ENCODE measurements around the gene CYB5D1.

Gene CYB5D1, protein sequence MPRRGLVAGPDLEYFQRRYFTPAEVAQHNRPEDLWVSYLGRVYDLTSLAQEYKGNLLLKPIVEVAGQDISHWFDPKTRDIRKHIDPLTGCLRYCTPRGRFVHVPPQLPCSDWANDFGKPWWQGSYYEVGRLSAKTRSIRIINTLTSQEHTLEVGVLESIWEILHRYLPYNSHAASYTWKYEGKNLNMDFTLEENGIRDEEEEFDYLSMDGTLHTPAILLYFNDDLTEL

DNA sequence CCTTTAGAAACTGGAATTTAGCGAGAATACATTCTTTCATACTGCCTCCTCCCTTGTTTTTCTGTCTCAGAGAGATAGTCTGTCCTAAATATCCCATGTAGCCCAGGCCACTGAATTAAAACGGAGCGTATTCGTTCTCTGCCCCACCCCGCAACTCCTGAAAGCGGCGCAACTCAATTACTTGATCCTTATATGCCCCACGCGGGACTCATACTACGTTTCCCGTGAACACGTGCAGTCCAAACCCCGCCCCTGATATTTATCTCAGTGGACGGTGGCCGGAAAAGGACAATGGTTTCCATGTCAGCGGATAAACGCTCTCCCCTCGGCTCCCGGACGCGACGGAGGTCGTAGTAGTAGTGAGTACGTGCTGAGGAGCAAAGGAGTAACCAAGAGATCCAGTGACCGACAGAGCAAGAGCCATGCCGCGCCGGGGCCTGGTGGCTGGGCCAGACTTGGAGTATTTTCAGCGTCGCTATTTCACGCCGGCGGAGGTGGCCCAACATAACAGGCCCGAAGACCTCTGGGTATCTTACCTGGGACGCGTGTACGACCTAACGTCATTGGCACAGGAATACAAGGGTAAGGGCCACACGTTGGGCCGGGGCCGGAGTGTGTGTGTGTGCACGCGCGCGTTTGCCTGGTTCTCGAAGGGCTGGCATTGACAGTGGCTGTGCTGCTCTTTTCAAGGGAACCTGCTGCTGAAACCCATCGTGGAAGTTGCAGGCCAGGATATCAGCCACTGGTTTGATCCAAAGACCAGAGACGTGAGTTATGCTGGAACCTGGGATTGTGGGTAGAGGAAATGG is at the start of gene CYB5D1:
Gene CYB5D1 (plus strand): TSS at position 291 of the 809 bp plus-strand sequence. CDS start 132 bp downstream, at position 423.
- DNase-seq = peak; percentile 94

DNA sequence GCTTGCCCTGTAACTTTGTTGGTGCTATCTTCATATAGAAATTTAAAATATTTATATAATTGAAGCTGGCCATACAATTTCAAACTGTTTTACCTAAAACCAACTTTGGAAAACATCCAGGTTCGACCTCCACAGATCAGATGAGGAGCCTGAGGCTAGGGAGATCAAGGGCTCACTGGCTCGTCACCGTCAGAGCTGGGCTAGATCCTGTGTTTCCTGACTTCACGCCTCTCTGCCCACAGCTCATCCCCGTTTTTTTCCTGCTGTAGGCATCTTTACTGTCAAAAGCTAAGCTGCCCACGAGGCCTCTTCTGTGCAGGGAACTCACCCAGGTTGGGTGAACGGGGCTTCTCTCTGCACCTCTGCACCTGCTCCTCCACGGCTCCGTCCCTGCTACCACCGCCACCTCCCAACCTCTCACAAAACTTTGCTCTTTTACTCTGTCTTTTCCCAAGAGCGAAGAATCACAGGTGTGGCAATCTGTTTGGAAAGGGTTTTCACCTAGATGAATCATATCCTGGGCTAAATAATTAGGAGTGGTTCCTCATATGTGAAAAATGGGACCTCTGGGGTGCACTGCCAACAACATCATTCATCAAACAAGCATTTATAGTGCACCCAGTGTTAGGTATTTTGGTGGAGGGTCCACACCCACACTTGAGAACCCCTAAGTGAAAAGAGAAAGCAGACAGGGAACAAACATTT is 48.6 kb upstream of the CYB5D1 start:
- DNase-seq = no peak

DNA sequence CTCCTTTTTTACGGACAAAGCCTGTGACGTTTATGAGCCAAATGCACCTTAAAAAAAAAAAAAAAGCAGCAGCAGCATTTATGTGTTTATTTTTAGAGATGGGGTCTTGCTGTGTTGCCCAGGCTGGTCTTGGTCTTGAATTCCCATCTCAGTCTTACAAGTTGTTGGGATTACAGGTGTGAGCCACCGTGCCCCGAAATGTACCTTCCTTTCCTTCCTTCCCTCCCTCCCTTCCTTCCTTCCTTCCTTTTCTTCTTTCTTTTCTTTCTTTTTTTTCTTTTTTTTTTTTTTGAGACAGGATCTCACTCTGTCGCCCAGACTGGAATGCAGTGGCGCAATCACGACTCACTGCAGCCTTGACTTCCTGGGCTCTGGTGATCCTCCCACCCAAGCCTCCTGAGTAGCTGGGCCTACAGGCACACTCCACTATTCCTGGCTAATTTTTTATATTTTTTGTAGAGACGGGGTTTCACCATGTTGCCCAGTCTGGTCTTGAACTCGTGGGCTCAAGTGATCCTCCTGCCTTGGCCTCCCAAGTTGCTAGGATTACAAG is 47.9 kb upstream of the CYB5D1 start:
- DNase-seq = peak; percentile 65

DNA sequence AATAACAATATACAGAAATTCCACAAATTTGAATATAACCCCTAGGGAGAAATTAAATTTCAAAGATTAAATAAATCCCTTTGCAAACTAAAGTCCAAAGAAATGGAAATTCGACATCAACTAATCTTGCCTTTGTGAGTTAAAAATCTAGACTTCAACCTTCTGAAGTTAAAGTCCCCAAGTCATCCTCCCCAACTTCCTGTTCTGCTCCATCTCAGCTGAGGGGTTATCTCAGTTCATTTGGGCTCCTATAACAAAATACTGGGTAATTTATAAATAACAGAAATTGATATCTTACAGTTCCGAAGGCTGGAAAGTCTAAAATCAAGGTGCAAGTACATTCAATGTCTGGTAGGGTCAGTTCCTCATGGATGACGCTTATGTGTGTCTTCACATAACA is 46.6 kb upstream of the CYB5D1 start:
- no peak for DNase-seq

DNA sequence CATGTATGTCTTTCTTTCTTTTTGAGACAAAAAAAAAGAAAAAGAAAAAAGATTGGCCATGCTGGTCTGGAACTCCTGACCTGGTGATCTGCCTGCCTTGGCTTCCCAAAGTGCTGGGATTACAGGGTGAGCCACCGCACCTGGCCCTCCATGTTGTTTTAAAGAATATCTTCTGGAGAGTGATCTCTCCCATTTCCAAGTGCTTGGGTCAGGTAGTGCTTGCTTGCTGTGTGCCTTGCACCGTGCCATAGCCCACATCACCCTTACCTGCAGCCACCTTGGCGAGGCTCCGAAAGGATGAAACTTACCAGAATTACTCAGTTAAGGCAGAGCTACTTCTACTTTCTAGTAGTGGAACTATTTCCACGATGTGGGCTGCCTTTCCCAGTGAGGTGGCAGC is 42.8 kb upstream of the CYB5D1 start:
- DNase-seq = no peak

DNA sequence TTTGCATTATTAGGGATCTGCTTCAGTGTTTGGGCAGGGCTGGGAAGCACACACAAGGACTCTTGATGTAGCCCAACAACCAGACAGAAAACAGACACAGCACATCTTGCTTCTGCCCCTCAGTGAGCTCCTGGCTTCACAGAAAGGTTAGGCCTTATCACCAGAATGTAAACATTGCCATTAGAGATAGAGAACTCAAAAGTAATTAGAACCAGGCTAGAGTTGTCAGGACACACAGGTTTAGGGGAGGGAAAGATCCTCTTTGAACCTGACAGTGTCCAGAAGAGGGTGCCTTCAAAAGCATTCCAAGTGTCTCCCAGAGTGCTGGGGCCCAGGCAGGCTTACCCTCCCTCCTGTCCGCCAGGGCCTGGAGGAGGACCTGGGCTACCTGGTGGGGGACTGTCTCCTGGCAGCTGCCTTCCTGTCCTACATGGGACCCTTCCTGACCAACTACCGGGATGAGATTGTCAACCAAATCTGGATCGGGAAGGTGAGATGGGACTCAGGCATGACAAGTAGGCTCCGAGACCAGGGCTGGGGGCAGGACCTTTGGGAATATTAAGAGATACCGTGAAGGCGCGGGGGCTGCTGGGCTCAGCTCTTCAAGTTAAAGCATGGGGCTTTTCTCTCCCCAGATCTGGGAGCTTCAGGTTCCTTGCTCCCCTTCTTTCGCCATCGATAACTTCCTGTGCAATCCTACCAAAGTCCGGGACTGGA is 40.7 kb upstream of the CYB5D1 start:
- DNase-seq = no peak

DNA sequence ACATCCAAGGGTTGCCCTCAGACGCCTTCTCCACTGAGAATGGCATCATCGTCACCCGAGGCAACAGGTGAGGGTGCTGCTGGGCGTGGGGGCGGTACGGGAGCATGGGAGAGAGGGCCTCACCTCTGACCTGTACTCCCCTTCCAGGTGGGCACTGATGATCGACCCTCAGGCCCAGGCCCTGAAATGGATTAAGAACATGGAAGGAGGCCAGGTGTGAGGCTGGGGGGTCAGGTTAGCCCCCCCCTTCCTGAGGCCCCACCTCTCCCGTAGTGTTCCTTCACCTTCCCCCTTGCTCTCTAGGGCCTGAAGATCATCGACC is 40.2 kb upstream of the CYB5D1 start:
- DNase-seq = no peak

DNA sequence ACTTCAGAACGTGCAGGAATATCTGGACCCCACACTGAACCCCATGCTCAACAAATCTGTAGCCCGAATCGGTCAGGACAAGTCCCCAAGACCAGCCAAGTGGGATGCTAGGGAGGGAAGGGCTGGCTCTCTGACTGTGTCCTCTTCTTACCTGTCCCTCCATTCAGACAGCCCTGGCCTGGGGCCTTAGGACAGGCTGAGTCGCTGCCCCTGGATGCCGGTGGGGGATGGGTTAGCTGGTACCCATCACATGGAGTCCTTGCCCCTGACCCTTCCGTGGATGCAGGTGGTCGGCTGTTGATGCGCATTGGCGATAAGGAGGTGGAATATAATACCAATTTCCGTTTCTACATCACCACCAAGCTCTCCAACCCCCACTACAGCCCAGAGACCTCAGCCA is 39.8 kb upstream of the CYB5D1 start:
- no peak for DNase-seq

DNA sequence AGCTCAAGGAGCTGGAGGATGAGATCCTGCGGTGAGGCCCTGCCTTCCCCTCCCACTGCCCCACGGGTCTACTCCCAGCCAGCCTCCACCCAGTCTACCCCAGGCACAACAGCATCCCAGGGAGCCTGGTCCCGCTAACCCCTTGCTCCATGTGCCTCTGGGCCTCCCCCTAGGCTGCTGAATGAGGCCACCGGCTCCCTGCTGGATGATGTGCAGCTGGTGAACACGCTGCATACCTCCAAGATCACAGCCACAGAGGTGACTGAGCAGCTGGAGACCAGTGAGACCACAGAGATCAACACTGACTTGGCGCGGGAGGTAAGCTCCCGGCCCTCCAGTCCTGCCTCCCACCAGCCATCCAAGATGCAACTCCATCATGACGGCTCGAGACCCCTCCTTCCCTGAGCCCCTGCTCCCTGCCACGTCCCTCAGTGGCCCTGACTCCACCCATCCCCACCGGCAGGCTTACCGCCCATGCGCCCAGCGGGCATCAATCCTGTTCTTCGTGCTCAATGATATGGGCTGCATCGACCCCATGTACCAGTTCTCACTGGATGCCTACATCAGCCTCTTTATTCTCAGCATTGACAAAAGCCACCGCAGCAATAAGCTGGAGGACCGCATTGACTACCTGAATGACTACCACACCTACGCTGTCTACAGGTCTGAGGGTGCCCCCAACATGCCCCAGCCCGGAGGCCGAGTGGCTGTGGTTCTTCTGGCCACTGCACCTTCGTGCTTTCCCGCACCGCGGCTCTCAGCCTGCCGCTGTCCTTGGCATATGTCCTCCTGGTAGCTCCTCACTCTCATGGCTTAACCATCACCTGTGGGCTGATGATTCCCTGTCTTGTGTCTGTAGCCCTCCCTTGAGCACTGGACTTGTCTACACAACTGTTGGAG is 38.8 kb upstream of the CYB5D1 start:
- no peak for DNase-seq

DNA sequence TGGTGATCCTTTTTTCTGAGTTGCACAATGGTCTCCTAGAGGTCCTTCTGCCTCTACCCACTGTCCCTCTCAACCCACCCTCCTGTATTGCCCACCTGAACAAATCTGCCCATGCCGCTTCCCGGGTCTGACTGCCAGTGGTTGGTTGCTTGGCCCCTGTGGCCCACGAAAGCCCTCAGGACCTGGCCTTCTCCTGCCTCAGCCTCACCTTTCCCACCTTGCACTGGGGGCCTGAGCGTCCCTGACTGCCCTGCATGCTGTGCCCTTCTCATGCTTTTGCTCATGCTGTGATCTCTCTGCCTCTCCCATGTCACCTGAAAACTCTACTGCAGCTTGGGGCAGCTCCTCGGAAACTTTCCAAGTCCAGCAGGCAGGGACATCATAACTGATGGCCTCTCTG is 37.6 kb upstream of the CYB5D1 start:
- DNase-seq = no peak

DNA sequence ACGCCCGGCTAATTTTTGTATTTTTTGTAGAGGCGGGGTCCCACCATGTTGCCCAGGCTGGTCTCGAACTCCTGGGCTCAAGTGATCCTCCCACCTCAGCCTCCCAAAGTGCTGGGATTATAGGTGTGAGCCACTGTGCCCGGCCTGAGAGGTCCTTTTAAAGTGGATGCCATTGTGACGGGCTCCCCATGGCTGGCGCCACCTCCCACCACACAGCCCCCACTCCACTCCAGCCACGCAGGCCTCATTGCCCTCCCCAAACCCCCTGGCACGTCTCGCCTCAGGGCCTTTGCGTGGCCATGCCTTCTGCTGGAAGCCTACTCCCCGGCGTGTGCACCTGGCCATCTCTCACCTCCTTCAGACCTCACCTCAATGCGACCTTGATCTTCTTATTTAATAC is 35.7 kb upstream of the CYB5D1 start:
- DNase-seq = no peak

DNA sequence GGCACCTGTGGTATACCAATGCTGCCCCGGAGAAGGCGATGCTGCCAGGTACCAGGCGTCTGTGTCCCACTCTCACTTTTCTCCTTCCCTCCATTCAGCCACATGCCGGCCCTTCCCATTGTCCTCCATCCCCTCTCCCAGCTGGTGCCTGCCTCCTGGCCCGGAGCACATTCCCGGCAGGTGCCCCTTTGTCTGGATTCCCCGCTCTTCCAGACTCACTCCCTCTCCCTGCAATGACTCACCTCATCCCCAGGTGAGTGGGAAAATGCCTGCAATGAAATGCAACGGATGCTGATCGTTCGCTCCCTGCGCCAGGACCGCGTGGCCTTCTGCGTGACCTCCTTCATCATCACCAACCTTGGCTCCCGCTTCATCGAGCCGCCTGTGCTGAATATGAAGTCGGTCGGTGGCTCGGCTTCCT is 34.2 kb upstream of the CYB5D1 start:
- DNase-seq = no peak

DNA sequence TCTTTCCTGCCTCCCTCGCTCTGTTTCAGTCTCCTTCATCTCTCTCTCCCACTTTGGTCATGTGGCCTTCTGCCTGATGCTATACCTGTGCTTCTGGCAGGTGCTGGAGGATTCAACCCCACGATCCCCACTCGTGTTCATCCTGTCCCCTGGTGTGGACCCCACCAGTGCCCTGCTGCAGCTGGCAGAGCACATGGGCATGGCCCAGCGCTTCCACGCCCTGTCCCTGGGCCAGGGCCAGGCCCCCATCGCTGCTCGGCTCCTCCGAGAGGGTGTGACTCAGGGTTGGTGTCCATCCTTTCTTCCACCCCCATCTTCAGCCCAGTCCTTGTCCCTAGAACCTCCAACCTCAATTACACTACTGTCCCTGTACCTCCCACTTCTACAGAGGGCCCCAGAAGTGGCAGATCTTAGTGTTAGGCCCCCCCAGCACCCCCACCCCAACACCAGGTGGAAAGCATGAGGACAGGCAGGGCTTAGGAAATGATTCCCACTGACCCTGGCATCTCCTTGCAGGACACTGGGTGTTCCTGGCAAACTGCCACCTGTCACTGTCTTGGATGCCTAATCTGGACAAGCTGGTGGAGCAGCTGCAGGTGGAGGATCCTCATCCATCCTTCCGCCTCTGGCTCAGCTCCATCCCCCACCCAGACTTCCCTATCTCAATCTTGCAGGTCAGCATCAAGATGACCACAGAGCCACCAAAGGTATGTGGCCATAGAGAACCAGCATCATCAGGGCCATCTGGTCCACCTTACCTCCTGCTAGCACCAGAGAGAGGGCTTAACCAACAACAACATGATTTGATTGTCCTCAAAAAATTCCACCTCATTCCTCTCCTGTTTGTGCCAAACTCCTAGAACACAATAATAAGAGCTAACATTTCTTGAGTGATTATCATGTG is 33.5 kb upstream of the CYB5D1 start:
- DNase-seq = no peak

DNA sequence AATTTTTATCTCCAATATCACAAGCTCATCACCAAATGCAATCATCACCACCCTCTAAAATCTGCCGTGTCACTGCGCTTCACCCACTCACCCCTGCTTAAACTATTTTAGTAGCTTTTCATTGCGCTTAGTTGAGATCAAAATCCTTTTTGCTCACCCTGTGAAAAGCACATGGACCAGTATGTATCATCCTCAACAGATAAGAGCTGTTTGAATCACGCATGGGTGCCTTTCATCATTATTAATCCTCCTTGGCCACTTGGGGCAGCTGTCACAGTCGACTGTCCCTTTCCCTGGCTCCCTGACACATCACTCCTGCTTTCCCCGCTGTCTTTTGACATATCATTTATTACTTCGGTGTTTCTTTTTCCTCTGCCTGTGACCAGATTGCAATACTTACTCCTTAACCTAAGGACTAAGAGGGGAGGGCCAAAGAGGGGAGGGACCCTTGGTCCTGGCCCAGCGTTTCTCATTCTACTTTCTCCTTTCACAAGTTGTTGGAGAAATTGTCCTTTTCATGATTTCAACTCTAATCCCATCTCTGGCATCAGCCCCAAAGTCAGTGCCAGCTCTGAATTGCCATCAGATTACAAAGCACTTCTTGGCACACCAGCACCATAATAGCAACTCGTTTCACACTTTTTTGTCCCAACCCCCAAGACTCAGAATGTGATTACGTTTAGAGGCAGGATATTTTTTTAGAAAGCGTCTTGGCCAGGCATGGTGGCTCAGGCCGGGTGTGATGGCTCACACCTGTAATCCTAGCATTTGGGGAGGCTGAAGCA is 32.4 kb upstream of the CYB5D1 start:
- no peak for DNase-seq

DNA sequence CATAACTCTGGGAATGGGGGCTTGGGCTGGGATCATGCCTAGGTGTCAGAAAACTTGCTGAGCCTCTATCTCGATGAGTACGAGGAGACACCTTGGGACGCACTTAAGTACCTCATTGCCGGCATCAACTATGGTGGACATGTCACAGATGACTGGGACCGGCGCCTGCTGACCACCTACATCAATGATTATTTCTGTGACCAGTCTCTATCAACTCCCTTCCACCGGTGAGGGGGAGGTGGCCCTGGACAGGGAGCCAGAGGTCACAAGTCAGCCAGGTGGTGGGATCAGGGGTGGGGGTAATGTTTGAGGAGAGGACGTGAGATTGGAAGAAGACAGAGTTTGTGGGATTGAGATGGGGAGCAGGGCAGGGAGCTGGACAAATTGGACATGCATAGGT is 27.2 kb upstream of the CYB5D1 start:
- no peak for DNase-seq

DNA sequence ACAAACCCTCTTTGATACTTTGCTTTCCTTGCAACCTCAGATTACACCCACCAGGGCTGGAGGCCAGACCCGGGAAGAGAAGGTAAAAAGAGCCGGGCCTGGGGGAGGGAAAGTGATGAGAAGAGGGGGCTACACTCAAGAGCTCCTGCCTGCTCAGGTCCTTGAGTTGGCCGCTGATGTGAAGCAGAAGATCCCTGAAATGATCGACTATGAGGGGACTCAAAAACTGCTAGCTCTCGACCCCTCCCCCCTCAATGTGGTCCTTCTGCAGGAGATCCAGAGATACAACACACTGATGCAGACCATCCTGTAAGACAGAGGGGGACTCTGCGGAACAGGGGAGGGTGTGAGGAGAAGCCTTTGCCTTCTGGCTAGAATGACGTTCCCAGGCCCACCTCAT is 26.6 kb upstream of the CYB5D1 start:
- DNase-seq = no peak

DNA sequence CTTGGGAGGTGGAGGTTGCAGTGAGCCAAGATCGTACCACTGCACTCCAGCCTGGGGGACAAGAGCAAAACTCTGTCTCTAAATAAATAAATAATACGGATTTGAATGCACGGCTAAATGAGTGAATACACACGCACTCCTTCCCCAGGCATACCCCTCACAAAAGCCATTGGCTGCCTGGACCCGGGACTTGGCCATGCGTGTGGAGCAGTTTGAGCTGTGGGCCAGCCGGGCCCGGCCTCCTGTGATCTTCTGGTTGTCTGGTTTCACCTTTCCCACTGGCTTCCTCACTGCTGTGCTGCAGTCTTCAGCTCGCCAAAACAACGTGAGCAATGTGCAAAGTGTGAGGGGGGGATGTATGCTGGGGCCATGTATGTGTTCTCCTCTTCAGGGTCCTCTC is 25.4 kb upstream of the CYB5D1 start:
- DNase-seq = no peak

DNA sequence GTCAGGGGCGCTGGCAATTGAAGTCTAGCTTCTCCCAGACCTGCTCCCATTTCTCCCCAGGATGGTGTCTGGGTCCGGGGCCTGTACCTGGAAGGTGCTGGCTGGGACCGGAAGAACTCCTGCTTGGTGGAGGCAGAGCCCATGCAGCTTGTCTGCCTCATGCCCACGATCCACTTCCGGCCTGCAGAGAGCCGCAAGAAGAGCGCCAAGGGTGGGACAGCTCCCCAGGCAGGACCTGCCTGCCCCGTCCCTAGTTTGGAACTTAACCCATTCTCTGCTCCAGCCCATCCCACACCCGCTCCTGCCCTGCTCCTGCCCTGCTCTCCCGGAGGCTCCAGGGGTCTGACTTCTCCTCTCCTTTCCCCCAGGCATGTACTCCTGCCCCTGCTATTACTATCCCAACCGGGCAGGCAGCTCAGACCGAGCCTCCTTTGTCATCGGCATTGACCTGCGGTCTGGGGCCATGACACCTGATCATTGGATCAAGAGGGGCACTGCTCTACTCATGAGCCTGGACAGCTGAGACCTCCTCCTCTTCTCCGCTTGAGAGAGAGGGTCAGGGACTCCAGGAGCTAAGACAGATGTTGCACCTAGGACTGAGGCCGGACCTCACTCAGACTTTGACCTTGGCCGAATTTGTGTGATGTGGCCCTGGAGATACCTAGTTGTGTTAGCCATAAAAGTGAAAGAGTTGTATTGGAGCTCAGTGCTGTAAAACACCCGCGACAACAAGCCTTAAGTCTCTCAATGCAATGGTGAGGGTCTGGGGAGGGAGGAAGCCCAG is 24.6 kb upstream of the CYB5D1 start:
- DNase-seq = no peak

All from EL (cell line).